PC-3 (cell line): ENCODE results near the gene IL36B. TPM values are rescaled to one million over a fixed set of nuclear protein-coding genes. Genes with fewer than 3 reads are reported as not detected.
A peak's percentile ranks its signal among the peaks of the same experiment; 100 is the strongest.

Source experiments
- ATAC-seq: fragments of 200-7000 bp; cut with Tn5 transposase; 2 replicates; pipeline ENCODE4 v1.9.1; 2020; ENCODE audit warnings: mild to moderate bottlenecking, moderate library complexity
- BruUV-seq: library from RNA; stranded (reverse); fragments of 400-500 nt; replicated peaks from 2 replicates; lab custom pipeline; 2021; lab: Mats Ljungman, UMichigan
- CTCF ChIA-PET: fragments of 300-600 bp; sonication (Branson Sonifier 250); formaldehyde crosslinking; loops from one replicate; lab custom pipeline; 2022; ENCODE audit warnings: antibody characterized with exemption; lab: Charles Lee
- POLR2A ChIA-PET: fragments of 300-600 bp; sonication (Branson Sonifier 250); formaldehyde crosslinking; loops from one replicate; lab custom pipeline; 2022; ENCODE audit warnings: antibody characterized with exemption; ENCODE audit not compliant: unreplicated experiment; lab: Charles Lee
- DNase-seq: peaks from one replicate; pipeline ENCODE4 v3.0.0-alpha.2; 2015
- H2AFZ ChIP-seq: fragments of 300-600 bp; sonication (generic); 2 replicates; pipeline ENCODE4 v1.6.0; 2016; ENCODE audit warnings: antibody characterized with exemption, low read length
- H3F3A ChIP-seq: fragments of 300-600 bp; sonication (generic); one replicate; pipeline ENCODE4 v1.6.0; 2017; ENCODE audit warnings: antibody characterized with exemption, low read length, control low read depth, mild to moderate bottlenecking; ENCODE audit not compliant: unreplicated experiment
- H3K27ac ChIP-seq: fragments of 300-600 bp; sonication (generic); 2 replicates; pipeline ENCODE4 v1.5.1; 2016; ENCODE audit warnings: mild to moderate bottlenecking, low read length
- H3K27me3 ChIP-seq: fragments of 300-600 bp; sonication (generic); 2 replicates; pipeline ENCODE4 v1.6.1; 2016; ENCODE audit warnings: low read length, mixed read lengths
- H3K36me3 ChIP-seq: fragments of 300-600 bp; sonication (generic); 2 replicates; pipeline ENCODE4 v1.6.1; 2016; ENCODE audit warnings: low read depth, mixed run types, low read length, mixed read lengths
- H3K4me1 ChIP-seq: fragments of 300-600 bp; sonication (generic); 2 replicates; pipeline ENCODE4 v1.5.1; 2016; ENCODE audit warnings: low read length; ENCODE audit not compliant: insufficient read depth
- H3K4me2 ChIP-seq: fragments of 300-600 bp; sonication (generic); 2 replicates; pipeline ENCODE4 v1.6.0; 2016; ENCODE audit warnings: low read length
- H3K4me3 ChIP-seq: fragments of 300-600 bp; sonication (generic); 2 replicates; pipeline ENCODE4 v1.5.1; 2016; ENCODE audit warnings: mild to moderate bottlenecking, low read length, mixed read lengths
- H3K79me2 ChIP-seq: fragments of 300-600 bp; sonication (generic); 2 replicates; pipeline ENCODE4 v1.6.1; 2017; ENCODE audit warnings: low read length, mixed read lengths
- H3K9ac ChIP-seq: fragments of 300-600 bp; sonication (generic); 2 replicates; pipeline ENCODE4 v1.6.0; 2016; ENCODE audit warnings: mild to moderate bottlenecking, low read length
- H3K9me2 ChIP-seq: fragments of 300-600 bp; sonication (generic); replicated peaks from 2 replicates; pipeline ENCODE4 v1.6.1; 2016; ENCODE audit warnings: mixed run types, low read length, mixed read lengths
- H3K9me3 ChIP-seq: fragments of 300-600 bp; sonication (generic); 2 replicates; pipeline ENCODE4 v1.6.1; 2016; ENCODE audit warnings: low read length, mixed read lengths
- H4K20me1 ChIP-seq: fragments of 300-600 bp; sonication (generic); 2 replicates; pipeline ENCODE4 v1.6.1; 2016; ENCODE audit warnings: low read length, mixed read lengths
- CTCF ChIP-seq: fragments of 300-600 bp; sonication (generic); conservative IDR thresholded peaks from 2 replicates; pipeline ENCODE4 v1.5.1; 2017; ENCODE audit warnings: antibody characterized with exemption, low read depth, mild to moderate bottlenecking, low read length
- EZH2 ChIP-seq: fragments of 300-600 bp; sonication (generic); IDR thresholded peaks from one replicate; pipeline ENCODE4 v1.6.1; 2017; ENCODE audit warnings: antibody characterized with exemption, mild to moderate bottlenecking, low read length; ENCODE audit not compliant: unreplicated experiment
- EZH2phosphoT487 ChIP-seq: fragments of 300-600 bp; sonication (generic); IDR thresholded peaks from 2 replicates; pipeline ENCODE4 v1.6.1; 2018; ENCODE audit warnings: mild to moderate bottlenecking, antibody characterized with exemption, low read length, borderline replicate concordance
- intact Hi-C: fragments of 100-400 bp; cut with micrococcal nuclease; formaldehyde crosslinking; loops from 2 replicates; pipeline ENCODE4 v1.9.0; 2023
- total RNA-seq: library from RNA; depleted of rRNA; stranded (reverse); fragments of >200 nt; gene quantifications from 2 replicates; pipeline ENCODE4 v1.2.3, GENCODE V29; 2014

The IL36B gene
- total RNA-seq, 1 experiment from 2014 or later: not detected

- BruUV-seq: no TSS peak
- H3K9me2 ChIP-seq: no peaks in the 10 kb centered on the region
- no peak for TF ChIP-seq CTCF
- no peaks in the 10 kb centered on the region for H3F3A ChIP-seq
- H3K27ac ChIP-seq: no peak overlapping the region
- H3K9ac ChIP-seq: no peak overlapping the region
- POLR2A ChIA-PET: no interaction called here
- no peak overlapping the region for H3K4me3 ChIP-seq
- ATAC-seq (no peak), DNase-seq (no peak)
- no peaks in the 10 kb centered on the region for H3K27me3 ChIP-seq
- H3K79me2 ChIP-seq: no peaks in the 10 kb centered on the region
- CTCF ChIA-PET: no interaction called here
- no peaks in the 10 kb centered on the region for H4K20me1 ChIP-seq
- no peak overlapping the region for H3K4me2 ChIP-seq
- H2AFZ ChIP-seq: no peak overlapping the region
- H3K9me3 ChIP-seq: no peaks in the 10 kb centered on the region
- no peaks in the 10 kb centered on the region for H3K36me3 ChIP-seq
- H3K4me1 ChIP-seq: peaks cover 23% of the 10 kb centered on the region
- intact Hi-C loops: no loop called here
Observed at GRCh38 chr2:113060796-113061195, 8.1 kb upstream of the IL36B start.

GRCh38 chr2:113060396-113060795, 7.7 kb upstream of the IL36B start:
- Histone ChIP-seq H3K9ac (no peak overlapping the region), H3F3A (no peaks in the 10 kb centered on the region), H3K4me3 (no peak overlapping the region), H3K79me2 (no peaks in the 10 kb centered on the region), H3K9me2 (no peaks in the 10 kb centered on the region), H4K20me1 (no peaks in the 10 kb centered on the region), H3K27me3 (no peaks in the 10 kb centered on the region), H3K4me2 (no peak overlapping the region), H3K4me1 (peaks cover 23% of the 10 kb centered on the region), H2AFZ (no peak overlapping the region), H3K27ac (no peak overlapping the region), H3K9me3 (no peaks in the 10 kb centered on the region), H3K36me3 (no peaks in the 10 kb centered on the region)
- POLR2A ChIA-PET: no interaction called here
- TF ChIP-seq EZH2 (no peak), CTCF (no peak), EZH2phosphoT487 (no peak)
- CTCF ChIA-PET: no interaction called here
- intact Hi-C loops: no loop called here
- no TSS peak for BruUV-seq
- no peak for DNase-seq
- ATAC-seq: no peak

- Histone ChIP-seq H3K4me1 (peaks cover 23% of the 10 kb centered on the region), H3K79me2 (no peaks in the 10 kb centered on the region), H3K9me3 (no peaks in the 10 kb centered on the region), H3K27ac (peak within 1 kb of the TSS; percentile 15), H2AFZ (peak within 1 kb of the TSS; percentile 47; the same call in 1 of the 2 replicates), H3K4me3 (no peak within 1 kb of the TSS), H4K20me1 (no peaks in the 10 kb centered on the region), H3K36me3 (no peaks in the 10 kb centered on the region), H3K4me2 (peak within 1 kb of the TSS; percentile 46), H3K9me2 (no peaks in the 10 kb centered on the region), H3K9ac (no peak within 1 kb of the TSS), H3F3A (no peaks in the 10 kb centered on the region), H3K27me3 (no peaks in the 10 kb centered on the region)
- DNase-seq (no peak), ATAC-seq (no peak)
- no TSS peak for BruUV-seq
- ChIA-PET POLR2A (no interaction called here), CTCF (interaction anchor here (0.6 to 0.9 kb wide), 2 partner anchors 16 to 19 kb away, joined by 3 read pairs; no protein-coding TSS in a partner anchor)
- intact Hi-C loops: no loop called here
- TF ChIP-seq EZH2phosphoT487 (no peak), CTCF (no peak), EZH2 (no peak)
Observed at GRCh38 chr2:113058998-113059960, 6.6 kb upstream of the IL36B start, which contains the start of gene IL36RN. Gene IL36RN, plus strand, starts transcription at chr2:113059198. Its CDS starts 241 bp downstream, at chr2:113059439.
